Progenitor cell of endocrine pancreas (in vitro differentiated cells): ENCODE measurements around the gene PNMA6E. TPM values are rescaled to one million over a fixed set of nuclear protein-coding genes. Genes with fewer than 3 reads are reported as not detected.
A peak's percentile ranks its signal among the peaks of the same experiment; 100 is the strongest.

ENCODE experiments used
- DNase-seq: peaks from one replicate; pipeline ENCODE4 v3.0.0; 2021; ENCODE audit warnings: low spot score; ENCODE audit not compliant: unreplicated experiment
- H3K27ac Mint-ChIP-seq: 2 replicates; pipeline ENCODE4 v1.8.0; 2021; ENCODE audit warnings: mild to moderate bottlenecking, moderate library complexity, mixed read lengths
- H3K27me3 Mint-ChIP-seq: 2 replicates; pipeline ENCODE4 v1.8.0; 2021; ENCODE audit warnings: mixed read lengths
- H3K36me3 Mint-ChIP-seq: 2 replicates; pipeline ENCODE4 v1.8.0; 2022; ENCODE audit warnings: mixed read lengths; ENCODE audit not compliant: insufficient read depth
- H3K4me1 Mint-ChIP-seq: 2 replicates; pipeline ENCODE4 v1.8.0; 2021; ENCODE audit warnings: low read depth, mixed read lengths
- H3K4me3 Mint-ChIP-seq: 2 replicates; pipeline ENCODE4 v1.8.0; 2021; ENCODE audit warnings: low read depth, mild to moderate bottlenecking, moderate library complexity, mixed read lengths
- H3K9me3 Mint-ChIP-seq: 2 replicates; pipeline ENCODE4 v1.8.0; 2021; ENCODE audit warnings: low read depth, mixed read lengths
- CTCF ChIP-seq: fragments of 200-600 bp; sonication (generic); IDR thresholded peaks from one replicate; pipeline ENCODE4 v1.5.0; 2021; ENCODE audit warnings: antibody characterized with exemption, mild to moderate bottlenecking; ENCODE audit not compliant: unreplicated experiment
- total RNA-seq: library from RNA; stranded (reverse); gene quantifications from 2 replicates; pipeline ENCODE4 v1.2.1, GENCODE V29; 2021

Gene PNMA6E
- total RNA-seq, 1 donor from 2014 or later: not detected

- Mint-ChIP-seq H3K27ac (no peak within 1 kb of the TSS), H3K36me3 (no peaks in the 10 kb centered on the region), H3K27me3 (peaks cover 22% of the 10 kb centered on the region), H3K4me1 (no peaks in the 10 kb centered on the region), H3K9me3 (peaks cover 6% of the 10 kb centered on the region), H3K4me3 (peak within 1 kb of the TSS; percentile 63)
- DNase-seq: no peak
- no peak for TF ChIP-seq CTCF
Measured at GRCh38 chrX:153411255-153411987, 10.3 kb upstream of the PNMA6E start, which contains the start of gene ZFP92. Gene ZFP92, plus strand, starts transcription at chrX:153411472. Its CDS starts 6,851 bp downstream, at chrX:153418323.

GRCh38 chrX:153410888-153411254 is 9.7 kb upstream of the PNMA6E start:
- no peaks in the 10 kb centered on the region for H3K4me1 Mint-ChIP-seq
- no peak for TF ChIP-seq CTCF

GRCh38 chrX:153410373-153410772 is 9.2 kb upstream of the PNMA6E start:
- peaks cover 29% of the 10 kb centered on the region for H3K27me3 Mint-ChIP-seq
- H3K4me3 Mint-ChIP-seq: no peak overlapping the region
- no peaks in the 10 kb centered on the region for H3K4me1 Mint-ChIP-seq
- H3K36me3 Mint-ChIP-seq: no peaks in the 10 kb centered on the region
- peaks cover 5% of the 10 kb centered on the region for H3K9me3 Mint-ChIP-seq
- DNase-seq: no peak
- no peak overlapping the region for H3K27ac Mint-ChIP-seq
- no peak for TF ChIP-seq CTCF

More at GRCh38 chrX:153410888-153411254, 9.7 kb upstream of the PNMA6E start:
- DNase-seq: no peak
- no peak overlapping the region for H3K27ac Mint-ChIP-seq
- no peaks in the 10 kb centered on the region for H3K36me3 Mint-ChIP-seq
- H3K9me3 Mint-ChIP-seq: peaks cover 5% of the 10 kb centered on the region
- H3K27me3 Mint-ChIP-seq: peaks cover 24% of the 10 kb centered on the region
- H3K4me3 Mint-ChIP-seq: peak overlapping the region; percentile 63

GRCh38 chrX:153409414-153410101 is 8.4 kb upstream of the PNMA6E start:
- H3K9me3 Mint-ChIP-seq: peaks cover 5% of the 10 kb centered on the region
- H3K36me3 Mint-ChIP-seq: no peaks in the 10 kb centered on the region
- no peak for TF ChIP-seq CTCF
- H3K4me3 Mint-ChIP-seq: no peak overlapping the region
- peaks cover 32% of the 10 kb centered on the region for H3K27me3 Mint-ChIP-seq
- no peak for DNase-seq
- H3K27ac Mint-ChIP-seq: no peak overlapping the region
- no peaks in the 10 kb centered on the region for H3K4me1 Mint-ChIP-seq

GRCh38 chrX:153408871-153409351 is 7.8 kb upstream of the PNMA6E start:
- Mint-ChIP-seq H3K36me3 (no peaks in the 10 kb centered on the region), H3K27ac (no peak overlapping the region), H3K4me3 (no peak overlapping the region), H3K4me1 (no peaks in the 10 kb centered on the region), H3K27me3 (peaks cover 34% of the 10 kb centered on the region), H3K9me3 (peaks cover 5% of the 10 kb centered on the region)
- TF ChIP-seq CTCF: no peak
- DNase-seq: no peak
